ENCODE measurements around the gene ZNF765.
"Not testable (repeated sequence)": the region's sequence is repeated elsewhere in the genome, so short reads cannot be mapped to it uniquely, and the experiment has no call there.

The ZNF765 gene

GRCh38 chr19:53455828-53456227 lies 60.9 kb downstream of the ZNF765 start:
- no peaks in the 10 kb centered on the region for H3K4me1 ChIP-seq (ENCODE audit: control insufficient read depth, insufficient read depth, low read length)
- TF ChIP-seq YY2 (tag by site-specific recombination; IDR thresholded peaks at IDR 0.05) (no peak), ZNF274 (IDR thresholded peaks at IDR 0.05; ENCODE audit: low read length) (no peak), ZNF274 (tag by site-specific recombination; IDR thresholded peaks at IDR 0.05; ENCODE audit: borderline replicate concordance) (peak; percentile 63; the same call in 1 of the 2 replicates)
- peaks cover 39 to 51% of the 10 kb centered on the region in 2 experiments for H3K36me3 ChIP-seq (ENCODE audit: control insufficient read depth in 2 of 2, insufficient read depth in 1 of 2, low read length in 2 of 2)
- ChIA-PET POLR2A (no interaction called here), CTCF (interaction anchor here (0.6 kb wide), 1 partner anchor 31 kb away, joined by 5 read pairs; no protein-coding TSS in a partner anchor)
- H3K9me3 ChIP-seq (ENCODE audit: control insufficient read depth, insufficient read depth, low read depth, low read length), result peaks cover 12% of the 10 kb centered on the region
- H3K27ac ChIP-seq (ENCODE audit: extremely low read depth, low read depth, low read length), result no peak overlapping the region
- H3K4me3 ChIP-seq (ENCODE audit: low read depth, low read length), result no peak overlapping the region

- H3K4me1 ChIP-seq (ENCODE audit: control insufficient read depth, insufficient read depth, low read length); H3K9me3 ChIP-seq (ENCODE audit: control insufficient read depth, insufficient read depth, low read depth, low read length); POLR2A ChIA-PET; H3K4me3 ChIP-seq (ENCODE audit: low read depth, low read length); H3K27ac ChIP-seq (ENCODE audit: extremely low read depth, low read depth, low read length); H3K36me3 ChIP-seq (ENCODE audit: control insufficient read depth in 2 of 2, insufficient read depth in 1 of 2, low read length in 2 of 2); CTCF ChIA-PET: not testable (repeated sequence)
These were observed 65.3 kb downstream of the ZNF765 start for GRCh38 chr19:53460131-53460721.

GRCh38 chr19:53461866-53462265 lies 66.9 kb downstream of the ZNF765 start:
- CTCF ChIA-PET, result interaction anchor here (0.6 to 1.0 kb wide), 2 partner anchors 156 to 284 kb away, joined by 3 read pairs; no protein-coding TSS in a partner anchor

More at GRCh38 chr19:53461866-53462265, 66.9 kb downstream of the ZNF765 start:
- Histone ChIP-seq H3K27ac (ENCODE audit: extremely low read depth, low read depth, low read length) (no peak overlapping the region), H3K4me1 (ENCODE audit: control insufficient read depth, insufficient read depth, low read length) (no peaks in the 10 kb centered on the region), H3K9me3 (ENCODE audit: control insufficient read depth, insufficient read depth, low read depth, low read length) (peaks cover 5% of the 10 kb centered on the region), H3K36me3 (ENCODE audit: control insufficient read depth in 2 of 2, insufficient read depth in 1 of 2, low read length in 2 of 2) (no peaks in the 10 kb centered on the region), H3K4me3 (ENCODE audit: low read depth, low read length) (no peak overlapping the region)
- no peak for TF ChIP-seq PBX3 (CRISPR knock-in tag; IDR thresholded peaks at IDR 0.05)
- TF ChIP-seq ZNF639 (tag by site-specific recombination; IDR thresholded peaks at IDR 0.05), result no peak
- TF ChIP-seq ZNF350 (tag by site-specific recombination; IDR thresholded peaks at IDR 0.05), result no peak
- TF ChIP-seq OVOL3 (tag by site-specific recombination; IDR thresholded peaks at IDR 0.05), result no peak
- no peak for TF ChIP-seq KLF7 (tag by site-specific recombination; IDR thresholded peaks at IDR 0.05; ENCODE audit: borderline replicate concordance)
- no peak for TF ChIP-seq INSM2 (tag by site-specific recombination; IDR thresholded peaks at IDR 0.05)
- no peak for TF ChIP-seq ZNF138 (tag by site-specific recombination; IDR thresholded peaks at IDR 0.05; ENCODE audit: borderline replicate concordance)
- TF ChIP-seq OSR2 (tag by site-specific recombination; IDR thresholded peaks at IDR 0.05), result no peak
- TF ChIP-seq KLF1 (tag by site-specific recombination; IDR thresholded peaks at IDR 0.05), result no peak
- TF ChIP-seq ZNF341 (tag by site-specific recombination; IDR thresholded peaks at IDR 0.05; ENCODE audit: low read depth), result no peak
- no peak for TF ChIP-seq ZNF548 (tag by site-specific recombination; IDR thresholded peaks at IDR 0.05)
- no peak for TF ChIP-seq ZNF133 (tag by site-specific recombination; IDR thresholded peaks at IDR 0.05)
- no peak for TF ChIP-seq ZNF184 (tag by site-specific recombination; IDR thresholded peaks at IDR 0.05)
- TF ChIP-seq ZNF629 (tag by site-specific recombination; IDR thresholded peaks at IDR 0.05), result no peak
- no peak for TF ChIP-seq ZNF707 (tag by site-specific recombination; IDR thresholded peaks at IDR 0.05)
- no peak for TF ChIP-seq WT1 (tag by site-specific recombination; IDR thresholded peaks at IDR 0.05)
- TF ChIP-seq ZSCAN16 (tag by site-specific recombination; IDR thresholded peaks at IDR 0.05), result no peak
- no peak for TF ChIP-seq ZNF624 (tag by site-specific recombination; IDR thresholded peaks at IDR 0.05)
- POLR2A ChIA-PET, result interaction anchor here (0.7 kb wide), 1 partner anchor 28 kb away, joined by 3 read pairs; no protein-coding TSS in a partner anchor

All from HEK293 (cell line).